Measurements from ENCODE around the gene DNAJA4. TPM values are rescaled to one million over a fixed set of nuclear protein-coding genes. Genes with fewer than 3 reads are reported as not detected.

Gene DNAJA4
- polyA plus RNA-seq, 2 of the 4 experiments (the other 2 are of a cell fraction), result 0.05 to 0.13 TPM

DNA sequence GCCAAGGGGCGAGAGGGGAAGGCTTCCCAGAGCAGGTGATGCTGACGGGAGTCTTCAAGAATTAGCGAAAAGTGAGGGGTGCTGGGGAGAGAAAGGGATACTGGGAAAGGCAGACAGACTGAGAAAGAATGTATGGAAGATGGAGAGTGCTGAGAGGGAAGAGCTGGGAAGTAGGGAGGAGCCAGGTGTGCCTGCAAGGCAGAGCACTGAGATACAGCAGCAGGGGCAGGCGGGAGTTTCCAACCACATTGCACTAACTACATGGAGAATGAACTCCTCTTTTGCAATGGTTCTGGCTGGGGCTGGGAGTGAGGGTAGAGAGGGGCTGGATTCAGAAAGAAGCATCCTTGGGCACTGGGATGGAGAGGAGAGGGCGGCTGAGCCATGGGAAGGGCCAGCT is 59.8 kb downstream of the DNAJA4 start:
- WGBS (ENCODE audit: missing lambda C conversion rate), result 92% methylated on average over 5 of the region's 5 CpGs
- FAIRE-seq (no peak), DNase-seq (ENCODE audit: low read depth in 1 of 2, low spot score in 1 of 2) (no peak), ATAC-seq (no peak)
- POLR2A ChIA-PET, result no interaction called here
- CTCF ChIA-PET, result interaction anchor here (1.0 to 15.9 kb wide), 5 partner anchors 16 to 427 kb away, joined by 3 to 169 read pairs (median 3); partner anchors contain the start of gene CRABP1
- H3K27ac ChIP-seq, result no peak overlapping the region
- TF ChIP-seq, protein P1, sequence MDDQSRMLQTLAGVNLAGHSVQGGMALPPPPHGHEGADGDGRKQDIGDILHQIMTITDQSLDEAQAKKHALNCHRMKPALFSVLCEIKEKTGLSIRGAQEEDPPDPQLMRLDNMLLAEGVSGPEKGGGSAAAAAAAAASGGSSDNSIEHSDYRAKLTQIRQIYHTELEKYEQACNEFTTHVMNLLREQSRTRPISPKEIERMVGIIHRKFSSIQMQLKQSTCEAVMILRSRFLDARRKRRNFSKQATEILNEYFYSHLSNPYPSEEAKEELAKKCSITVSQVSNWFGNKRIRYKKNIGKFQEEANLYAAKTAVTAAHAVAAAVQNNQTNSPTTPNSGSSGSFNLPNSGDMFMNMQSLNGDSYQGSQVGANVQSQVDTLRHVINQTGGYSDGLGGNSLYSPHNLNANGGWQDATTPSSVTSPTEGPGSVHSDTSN (IDR thresholded peaks at IDR 0.05), result no peak
- no peak for TF ChIP-seq EHF (CRISPR knock-in tag; IDR thresholded peaks at IDR 0.05)
- TF ChIP-seq CEBPB (IDR thresholded peaks at IDR 0.05), result no peak
- TF ChIP-seq ZSCAN20 (CRISPR knock-in tag; IDR thresholded peaks at IDR 0.05), result no peak
- TF ChIP-seq MAZ (IDR thresholded peaks at IDR 0.05; ENCODE audit: borderline replicate concordance, low read depth, low read length), result no peak
- H3K4me1 ChIP-seq, result peaks cover 8% of the 10 kb centered on the region; the same call in 1 of the 3 replicates
- no peaks in the 10 kb centered on the region for H3K9me3 ChIP-seq
- no peak overlapping the region for H3K4me3 ChIP-seq
- no peak overlapping the region for H3K4me2 ChIP-seq

DNA sequence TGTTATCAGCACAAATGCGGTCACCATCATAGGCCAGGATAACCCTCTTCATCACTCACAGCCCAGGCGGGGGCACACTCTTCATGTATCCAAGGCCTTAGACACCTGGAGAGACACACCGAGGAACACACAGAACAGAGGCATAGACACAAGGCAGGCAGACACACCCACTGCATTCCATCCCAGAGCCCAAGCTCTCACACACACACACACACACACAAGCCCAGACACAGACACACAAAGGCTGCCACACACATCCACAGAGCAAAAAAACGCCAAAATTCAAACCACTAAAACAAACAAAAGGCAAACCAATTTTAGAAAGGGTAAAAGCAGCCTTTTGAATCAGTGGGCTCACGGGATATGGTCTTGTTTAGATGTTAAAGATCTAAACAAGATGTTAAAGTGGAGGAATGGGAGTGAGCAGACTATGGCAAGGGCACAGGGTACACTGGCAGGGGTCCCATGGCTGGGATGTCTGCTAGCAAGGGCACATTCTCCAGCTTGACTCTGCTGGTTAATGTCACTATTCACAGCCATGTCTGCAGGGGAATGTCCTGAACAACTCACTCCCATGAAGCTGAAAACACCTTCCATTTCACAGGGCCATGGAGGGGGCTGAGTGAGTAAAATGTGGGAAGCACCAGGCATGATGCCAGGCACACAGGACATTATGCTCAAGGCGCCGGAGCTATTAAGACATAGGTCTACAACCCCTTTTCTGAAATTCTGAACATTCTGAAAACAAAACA is 60.9 kb downstream of the DNAJA4 start:
- ATAC-seq (peak in 1 of 2 experiments; percentile 24; a peak in 1 of 6 replicates), DNase-seq (ENCODE audit: low read depth in 1 of 2, low spot score in 1 of 2) (no peak), FAIRE-seq (no peak)
- Histone ChIP-seq H3K27ac (no peak overlapping the region), H3K9me3 (no peaks in the 10 kb centered on the region), H3K4me1 (peaks cover 8% of the 10 kb centered on the region; the same call in 1 of the 3 replicates), H3K4me3 (no peak overlapping the region), H3K4me2 (no peak overlapping the region)
- WGBS (ENCODE audit: missing lambda C conversion rate), result 63% methylated on average over 6 of the region's 7 CpGs
- TF ChIP-seq CBX2 (IDR thresholded peaks at IDR 0.05; ENCODE audit: borderline replicate concordance, low read depth) (no peak), MAZ (IDR thresholded peaks at IDR 0.05; ENCODE audit: borderline replicate concordance, low read depth, low read length) (no peak), ZFP36 (IDR thresholded peaks at IDR 0.05; ENCODE audit: borderline replicate concordance, partially characterized antibody) (no peak), SREBF2 (IDR thresholded peaks at IDR 0.05) (no peak), FOSL2 (IDR thresholded peaks at IDR 0.05) (no peak), FOSL2 (CRISPR knock-in tag; IDR thresholded peaks at IDR 0.05) (no peak), HOXB5 (CRISPR knock-in tag; IDR thresholded peaks at IDR 0.05) (no peak), EHF (CRISPR knock-in tag; IDR thresholded peaks at IDR 0.05) (no peak), HOXA7 (CRISPR knock-in tag; IDR thresholded peaks at IDR 0.05) (no peak), RFX5 (IDR thresholded peaks at IDR 0.05) (no peak), HEYL (CRISPR knock-in tag; IDR thresholded peaks at IDR 0.05) (no peak)
- ChIA-PET POLR2A (no interaction called here), CTCF (interaction anchor here (0.8 to 15.9 kb wide), 5 partner anchors 18 to 426 kb away, joined by 3 to 169 read pairs (median 3); no protein-coding TSS in a partner anchor)

DNA sequence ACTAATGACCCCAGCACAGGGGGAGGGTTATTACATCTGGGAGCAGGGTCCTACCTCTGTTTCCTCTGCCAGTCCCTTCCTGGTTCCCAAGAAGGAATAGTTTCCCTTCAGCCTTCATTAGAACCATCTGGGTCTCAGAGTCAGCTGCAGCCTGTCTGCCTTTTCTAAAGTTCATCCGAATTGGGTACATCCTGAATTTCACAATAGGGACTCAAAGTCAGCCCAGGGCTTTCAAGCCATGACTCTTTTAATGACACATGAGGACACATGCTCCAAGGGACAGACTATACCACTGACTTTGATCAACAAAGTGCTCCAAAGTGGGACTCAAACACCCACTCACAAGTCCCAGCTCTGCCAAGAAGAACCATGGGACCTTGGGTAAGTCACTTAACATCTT is 63.1 kb downstream of the DNAJA4 start:
- CTCF ChIA-PET, result interaction anchor here (0.7 to 15.9 kb wide), 5 partner anchors 10 to 95 kb away, joined by 3 to 169 read pairs (median 4); no protein-coding TSS in a partner anchor
- TF ChIP-seq ZFP36 (IDR thresholded peaks at IDR 0.05; ENCODE audit: borderline replicate concordance, partially characterized antibody) (no peak), ZNF302 (CRISPR knock-in tag; IDR thresholded peaks at IDR 0.05) (no peak), CBX8 (IDR thresholded peaks at IDR 0.05) (no peak), MAFK (IDR thresholded peaks at IDR 0.05; ENCODE audit: partially characterized antibody) (no peak), EHMT2 (IDR thresholded peaks at IDR 0.05; ENCODE audit: low read depth) (no peak), POLR2A (IDR thresholded peaks at IDR 0.05; ENCODE audit: low read length) (no peak), TP53 (CRISPR knock-in tag; IDR thresholded peaks at IDR 0.05) (no peak), HEYL (CRISPR knock-in tag; IDR thresholded peaks at IDR 0.05) (no peak), HOXB5 (CRISPR knock-in tag; IDR thresholded peaks at IDR 0.05) (no peak), ESRRA (IDR thresholded peaks at IDR 0.05; ENCODE audit: borderline replicate concordance, low read length) (no peak)
- TF ChIP-seq, protein P2, sequence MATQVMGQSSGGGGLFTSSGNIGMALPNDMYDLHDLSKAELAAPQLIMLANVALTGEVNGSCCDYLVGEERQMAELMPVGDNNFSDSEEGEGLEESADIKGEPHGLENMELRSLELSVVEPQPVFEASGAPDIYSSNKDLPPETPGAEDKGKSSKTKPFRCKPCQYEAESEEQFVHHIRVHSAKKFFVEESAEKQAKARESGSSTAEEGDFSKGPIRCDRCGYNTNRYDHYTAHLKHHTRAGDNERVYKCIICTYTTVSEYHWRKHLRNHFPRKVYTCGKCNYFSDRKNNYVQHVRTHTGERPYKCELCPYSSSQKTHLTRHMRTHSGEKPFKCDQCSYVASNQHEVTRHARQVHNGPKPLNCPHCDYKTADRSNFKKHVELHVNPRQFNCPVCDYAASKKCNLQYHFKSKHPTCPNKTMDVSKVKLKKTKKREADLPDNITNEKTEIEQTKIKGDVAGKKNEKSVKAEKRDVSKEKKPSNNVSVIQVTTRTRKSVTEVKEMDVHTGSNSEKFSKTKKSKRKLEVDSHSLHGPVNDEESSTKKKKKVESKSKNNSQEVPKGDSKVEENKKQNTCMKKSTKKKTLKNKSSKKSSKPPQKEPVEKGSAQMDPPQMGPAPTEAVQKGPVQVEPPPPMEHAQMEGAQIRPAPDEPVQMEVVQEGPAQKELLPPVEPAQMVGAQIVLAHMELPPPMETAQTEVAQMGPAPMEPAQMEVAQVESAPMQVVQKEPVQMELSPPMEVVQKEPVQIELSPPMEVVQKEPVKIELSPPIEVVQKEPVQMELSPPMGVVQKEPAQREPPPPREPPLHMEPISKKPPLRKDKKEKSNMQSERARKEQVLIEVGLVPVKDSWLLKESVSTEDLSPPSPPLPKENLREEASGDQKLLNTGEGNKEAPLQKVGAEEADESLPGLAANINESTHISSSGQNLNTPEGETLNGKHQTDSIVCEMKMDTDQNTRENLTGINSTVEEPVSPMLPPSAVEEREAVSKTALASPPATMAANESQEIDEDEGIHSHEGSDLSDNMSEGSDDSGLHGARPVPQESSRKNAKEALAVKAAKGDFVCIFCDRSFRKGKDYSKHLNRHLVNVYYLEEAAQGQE (IDR thresholded peaks at IDR 0.05), result no peak
- TF ChIP-seq, protein P3, sequence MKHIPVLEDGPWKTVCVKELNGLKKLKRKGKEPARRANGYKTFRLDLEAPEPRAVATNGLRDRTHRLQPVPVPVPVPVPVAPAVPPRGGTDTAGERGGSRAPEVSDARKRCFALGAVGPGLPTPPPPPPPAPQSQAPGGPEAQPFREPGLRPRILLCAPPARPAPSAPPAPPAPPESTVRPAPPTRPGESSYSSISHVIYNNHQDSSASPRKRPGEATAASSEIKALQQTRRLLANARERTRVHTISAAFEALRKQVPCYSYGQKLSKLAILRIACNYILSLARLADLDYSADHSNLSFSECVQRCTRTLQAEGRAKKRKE (CRISPR knock-in tag; IDR thresholded peaks at IDR 0.05; ENCODE audit: low read depth), result no peak
- Histone ChIP-seq H3K4me3 (no peak overlapping the region), H3K9me3 (no peaks in the 10 kb centered on the region), H3K4me1 (peaks cover 2% of the 10 kb centered on the region; the same call in 1 of the 3 replicates), H3K27ac (no peak overlapping the region), H3K4me2 (no peak overlapping the region)
- FAIRE-seq (no peak), DNase-seq (ENCODE audit: low read depth in 1 of 2, low spot score in 1 of 2) (no peak), ATAC-seq (no peak)
- POLR2A ChIA-PET, result no interaction called here
- WGBS (ENCODE audit: missing lambda C conversion rate), result 47% methylated on average over 1 of the region's 1 CpG

Data from A549 (cell line).